DMS153 treated with DMSO at 0.1 percent for 48 hours (cell line): ENCODE measurements around the gene CDC123.
"Not testable (repeated sequence)": the region's sequence is repeated elsewhere in the genome, so short reads cannot be mapped to it uniquely, and the experiment has no call there.

Experiments used
- DNase-seq: peaks from one replicate; lab custom pipeline; 2025; ENCODE audit not compliant: unreplicated experiment; lab: John Stamatoyannopoulos, UW

CDC123 gene

GRCh38 chr10:12234687-12235086 is 38.7 kb downstream of the CDC123 start:
- DNase-seq = not testable (repeated sequence)

GRCh38 chr10:12235116-12235694 is 39.2 kb downstream of the CDC123 start:
- DNase-seq = no peak

GRCh38 chr10:12235796-12236195 is 39.8 kb downstream of the CDC123 start:
- DNase-seq = no peak

GRCh38 chr10:12237265-12238220 is 41.6 kb downstream of the CDC123 start:
- no peak for DNase-seq

- no peak for DNase-seq
These were observed 42.8 kb downstream of the CDC123 start for GRCh38 chr10:12238821-12239220.

GRCh38 chr10:12241810-12242529 is 46.0 kb downstream of the CDC123 start:
- DNase-seq = no peak

- no peak for DNase-seq
These were observed 48.1 kb downstream of the CDC123 start for GRCh38 chr10:12243864-12244620.

GRCh38 chr10:12250181-12250580 is 54.2 kb downstream of the CDC123 start:
- DNase-seq = no peak

- DNase-seq = not testable (repeated sequence)
These were observed 54.7 kb downstream of the CDC123 start for GRCh38 chr10:12250702-12251101.

GRCh38 chr10:12251581-12251980 is 55.6 kb downstream of the CDC123 start:
- DNase-seq = no peak

GRCh38 chr10:12252882-12253546 is 57.0 kb downstream of the CDC123 start:
- DNase-seq = no peak

- no peak for DNase-seq
These were observed 59.1 kb downstream of the CDC123 start for GRCh38 chr10:12255048-12255447.

GRCh38 chr10:12259988-12260387 is 64.0 kb downstream of the CDC123 start:
- no peak for DNase-seq

- no peak for DNase-seq
These were observed 66.4 kb downstream of the CDC123 start for GRCh38 chr10:12262278-12262981.

- peak; percentile 9 for DNase-seq
These were observed 68.4 kb downstream of the CDC123 start for GRCh38 chr10:12264204-12264940.

GRCh38 chr10:12269056-12269455 is 73.1 kb downstream of the CDC123 start:
- no peak for DNase-seq

GRCh38 chr10:12271210-12271540 is 75.2 kb downstream of the CDC123 start:
- DNase-seq = no peak

- DNase-seq = not testable (repeated sequence)
These were observed 81.9 kb downstream of the CDC123 start for GRCh38 chr10:12277862-12278261.

- DNase-seq = no peak
These were observed 83.3 kb downstream of the CDC123 start for GRCh38 chr10:12279281-12279680.
